ENCODE measurements around the gene TMEM220.

TMEM220 gene

GRCh38 chr17:10743316-10744009 is 13.6 kb upstream of the TMEM220 start:
- Histone ChIP-seq H3K4me1 (ENCODE audit: control insufficient read depth in 2 of 2, insufficient read depth in 2 of 2, low read length in 2 of 2) (peaks cover 1 to 25% of the 10 kb centered on the region in 2 donors), H3K9ac (ENCODE audit: low read depth in 1 of 2, low read length in 2 of 2) (no peak overlapping the region), H3K27ac (ENCODE audit: low read depth in 2 of 2, low read length in 2 of 2) (peak overlapping the region in 1 of 2 donors; percentile 20), H3K36me3 (ENCODE audit: control insufficient read depth in 2 of 2, insufficient read depth in 2 of 2, low read length in 2 of 2) (no peaks in the 10 kb centered on the region), H3K9me3 (ENCODE audit: control insufficient read depth in 2 of 2, low read length in 2 of 2) (no peaks in the 10 kb centered on the region), H3K4me3 (ENCODE audit: low read length in 2 of 2) (no peak overlapping the region), H3K27me3 (ENCODE audit: control insufficient read depth in 2 of 2, insufficient read depth in 2 of 2, low read length in 2 of 2) (no peaks in the 10 kb centered on the region)

GRCh38 chr17:10742431-10742830 is 12.6 kb upstream of the TMEM220 start:
- peaks cover 12 to 36% of the 10 kb centered on the region in 2 donors for H3K4me1 ChIP-seq (ENCODE audit: control insufficient read depth in 2 of 2, insufficient read depth in 2 of 2, low read length in 2 of 2)

GRCh38 chr17:10741416-10742135 is 11.8 kb upstream of the TMEM220 start:
- Histone ChIP-seq H3K4me3 (ENCODE audit: low read length in 2 of 2) (no peak overlapping the region), H3K9me3 (ENCODE audit: control insufficient read depth in 2 of 2, low read length in 2 of 2) (no peaks in the 10 kb centered on the region), H3K9ac (ENCODE audit: low read depth in 1 of 2, low read length in 2 of 2) (no peak overlapping the region), H3K4me1 (ENCODE audit: control insufficient read depth in 2 of 2, insufficient read depth in 2 of 2, low read length in 2 of 2) (peaks cover 12 to 40% of the 10 kb centered on the region in 2 donors), H3K27ac (ENCODE audit: low read depth in 2 of 2, low read length in 2 of 2) (no peak overlapping the region), H3K27me3 (ENCODE audit: control insufficient read depth in 2 of 2, insufficient read depth in 2 of 2, low read length in 2 of 2) (no peaks in the 10 kb centered on the region), H3K36me3 (ENCODE audit: control insufficient read depth in 2 of 2, insufficient read depth in 2 of 2, low read length in 2 of 2) (no peaks in the 10 kb centered on the region)

More at GRCh38 chr17:10742431-10742830, 12.6 kb upstream of the TMEM220 start:
- no peak overlapping the region for H3K4me3 ChIP-seq (ENCODE audit: low read length in 2 of 2)
- no peaks in the 10 kb centered on the region for H3K9me3 ChIP-seq (ENCODE audit: control insufficient read depth in 2 of 2, low read length in 2 of 2)
- no peaks in the 10 kb centered on the region for H3K36me3 ChIP-seq (ENCODE audit: control insufficient read depth in 2 of 2, insufficient read depth in 2 of 2, low read length in 2 of 2)
- no peak overlapping the region for H3K9ac ChIP-seq (ENCODE audit: low read depth in 1 of 2, low read length in 2 of 2)
- peak overlapping the region in 1 of 2 donors; percentile 9 for H3K27ac ChIP-seq (ENCODE audit: low read depth in 2 of 2, low read length in 2 of 2)
- H3K27me3 ChIP-seq (ENCODE audit: control insufficient read depth in 2 of 2, insufficient read depth in 2 of 2, low read length in 2 of 2), result no peaks in the 10 kb centered on the region

- peaks cover 12 to 28% of the 10 kb centered on the region in 2 donors for H3K4me1 ChIP-seq (ENCODE audit: control insufficient read depth in 2 of 2, insufficient read depth in 2 of 2, low read length in 2 of 2)
- H3K9me3 ChIP-seq (ENCODE audit: control insufficient read depth in 2 of 2, low read length in 2 of 2), result no peaks in the 10 kb centered on the region
- H3K36me3 ChIP-seq (ENCODE audit: control insufficient read depth in 2 of 2, insufficient read depth in 2 of 2, low read length in 2 of 2), result no peaks in the 10 kb centered on the region
- H3K27ac ChIP-seq (ENCODE audit: low read depth in 2 of 2, low read length in 2 of 2), result peak overlapping the region; percentile 93 to 96
- no peak overlapping the region for H3K9ac ChIP-seq (ENCODE audit: low read depth in 1 of 2, low read length in 2 of 2)
- H3K4me3 ChIP-seq (ENCODE audit: low read length in 2 of 2), result no peak overlapping the region
- H3K27me3 ChIP-seq (ENCODE audit: control insufficient read depth in 2 of 2, insufficient read depth in 2 of 2, low read length in 2 of 2), result no peaks in the 10 kb centered on the region
Measured at GRCh38 chr17:10739386-10739785, 9.6 kb upstream of the TMEM220 start.

- H3K4me3 ChIP-seq (ENCODE audit: low read length in 2 of 2), result peak overlapping the region in 1 of 2 donors; percentile 45
- no peaks in the 10 kb centered on the region for H3K27me3 ChIP-seq (ENCODE audit: control insufficient read depth in 2 of 2, insufficient read depth in 2 of 2, low read length in 2 of 2)
- no peaks in the 10 kb centered on the region for H3K36me3 ChIP-seq (ENCODE audit: control insufficient read depth in 2 of 2, insufficient read depth in 2 of 2, low read length in 2 of 2)
- peaks cover 12 to 35% of the 10 kb centered on the region in 2 donors for H3K4me1 ChIP-seq (ENCODE audit: control insufficient read depth in 2 of 2, insufficient read depth in 2 of 2, low read length in 2 of 2)
- H3K27ac ChIP-seq (ENCODE audit: low read depth in 2 of 2, low read length in 2 of 2), result peak overlapping the region; percentile 93 to 96
- no peaks in the 10 kb centered on the region for H3K9me3 ChIP-seq (ENCODE audit: control insufficient read depth in 2 of 2, low read length in 2 of 2)
- H3K9ac ChIP-seq (ENCODE audit: low read depth in 1 of 2, low read length in 2 of 2), result peak overlapping the region; percentile 56 to 58
Measured at GRCh38 chr17:10738521-10739258, 8.9 kb upstream of the TMEM220 start.

GRCh38 chr17:10737736-10738135 is 7.9 kb upstream of the TMEM220 start:
- Histone ChIP-seq H3K27ac (ENCODE audit: low read depth in 2 of 2, low read length in 2 of 2) (peak overlapping the region; percentile 93 to 96), H3K36me3 (ENCODE audit: control insufficient read depth in 2 of 2, insufficient read depth in 2 of 2, low read length in 2 of 2) (no peaks in the 10 kb centered on the region), H3K9ac (ENCODE audit: low read depth in 1 of 2, low read length in 2 of 2) (peak overlapping the region in 1 of 2 donors; percentile 56)

GRCh38 chr17:10737168-10737622 is 7.4 kb upstream of the TMEM220 start:
- Histone ChIP-seq H3K27ac (ENCODE audit: low read depth in 2 of 2, low read length in 2 of 2) (peak overlapping the region; percentile 93 to 96), H3K36me3 (ENCODE audit: control insufficient read depth in 2 of 2, insufficient read depth in 2 of 2, low read length in 2 of 2) (no peaks in the 10 kb centered on the region), H3K9ac (ENCODE audit: low read depth in 1 of 2, low read length in 2 of 2) (peak overlapping the region in 1 of 2 donors; percentile 46)

More at GRCh38 chr17:10737736-10738135, 7.9 kb upstream of the TMEM220 start:
- H3K9me3 ChIP-seq (ENCODE audit: control insufficient read depth in 2 of 2, low read length in 2 of 2), result no peaks in the 10 kb centered on the region
- no peaks in the 10 kb centered on the region for H3K27me3 ChIP-seq (ENCODE audit: control insufficient read depth in 2 of 2, insufficient read depth in 2 of 2, low read length in 2 of 2)
- peak overlapping the region; percentile 18 to 45 for H3K4me3 ChIP-seq (ENCODE audit: low read length in 2 of 2)
- H3K4me1 ChIP-seq (ENCODE audit: control insufficient read depth in 2 of 2, insufficient read depth in 2 of 2, low read length in 2 of 2), result peaks cover 12 to 36% of the 10 kb centered on the region in 2 donors

GRCh38 chr17:10735821-10736220 is 6.0 kb upstream of the TMEM220 start:
- H3K4me3 ChIP-seq (ENCODE audit: low read length in 2 of 2), result no peak overlapping the region
- H3K27me3 ChIP-seq (ENCODE audit: control insufficient read depth in 2 of 2, insufficient read depth in 2 of 2, low read length in 2 of 2), result no peaks in the 10 kb centered on the region
- no peaks in the 10 kb centered on the region for H3K9me3 ChIP-seq (ENCODE audit: control insufficient read depth in 2 of 2, low read length in 2 of 2)
- no peak overlapping the region for H3K27ac ChIP-seq (ENCODE audit: low read depth in 2 of 2, low read length in 2 of 2)
- no peak overlapping the region for H3K9ac ChIP-seq (ENCODE audit: low read depth in 1 of 2, low read length in 2 of 2)
- peaks cover 18 to 48% of the 10 kb centered on the region in 2 donors for H3K4me1 ChIP-seq (ENCODE audit: control insufficient read depth in 2 of 2, insufficient read depth in 2 of 2, low read length in 2 of 2)
- H3K36me3 ChIP-seq (ENCODE audit: control insufficient read depth in 2 of 2, insufficient read depth in 2 of 2, low read length in 2 of 2), result no peaks in the 10 kb centered on the region

More at GRCh38 chr17:10737168-10737622, 7.4 kb upstream of the TMEM220 start:
- Histone ChIP-seq H3K9me3 (ENCODE audit: control insufficient read depth in 2 of 2, low read length in 2 of 2) (no peaks in the 10 kb centered on the region), H3K4me1 (ENCODE audit: control insufficient read depth in 2 of 2, insufficient read depth in 2 of 2, low read length in 2 of 2) (peaks cover 12 to 39% of the 10 kb centered on the region in 2 donors), H3K27me3 (ENCODE audit: control insufficient read depth in 2 of 2, insufficient read depth in 2 of 2, low read length in 2 of 2) (no peaks in the 10 kb centered on the region), H3K4me3 (ENCODE audit: low read length in 2 of 2) (no peak overlapping the region)

GRCh38 chr17:10735251-10735650 is 5.4 kb upstream of the TMEM220 start:
- H3K9ac ChIP-seq (ENCODE audit: low read depth in 1 of 2, low read length in 2 of 2), result no peak overlapping the region
- peaks cover 19 to 52% of the 10 kb centered on the region in 2 donors for H3K4me1 ChIP-seq (ENCODE audit: control insufficient read depth in 2 of 2, insufficient read depth in 2 of 2, low read length in 2 of 2)
- no peaks in the 10 kb centered on the region for H3K9me3 ChIP-seq (ENCODE audit: control insufficient read depth in 2 of 2, low read length in 2 of 2)
- H3K27me3 ChIP-seq (ENCODE audit: control insufficient read depth in 2 of 2, insufficient read depth in 2 of 2, low read length in 2 of 2), result no peaks in the 10 kb centered on the region
- no peak overlapping the region for H3K27ac ChIP-seq (ENCODE audit: low read depth in 2 of 2, low read length in 2 of 2)
- H3K4me3 ChIP-seq (ENCODE audit: low read length in 2 of 2), result no peak overlapping the region
- H3K36me3 ChIP-seq (ENCODE audit: control insufficient read depth in 2 of 2, insufficient read depth in 2 of 2, low read length in 2 of 2), result no peaks in the 10 kb centered on the region
